ENCODE measurements around the gene PLEKHO2.

Gene PLEKHO2

DNA sequence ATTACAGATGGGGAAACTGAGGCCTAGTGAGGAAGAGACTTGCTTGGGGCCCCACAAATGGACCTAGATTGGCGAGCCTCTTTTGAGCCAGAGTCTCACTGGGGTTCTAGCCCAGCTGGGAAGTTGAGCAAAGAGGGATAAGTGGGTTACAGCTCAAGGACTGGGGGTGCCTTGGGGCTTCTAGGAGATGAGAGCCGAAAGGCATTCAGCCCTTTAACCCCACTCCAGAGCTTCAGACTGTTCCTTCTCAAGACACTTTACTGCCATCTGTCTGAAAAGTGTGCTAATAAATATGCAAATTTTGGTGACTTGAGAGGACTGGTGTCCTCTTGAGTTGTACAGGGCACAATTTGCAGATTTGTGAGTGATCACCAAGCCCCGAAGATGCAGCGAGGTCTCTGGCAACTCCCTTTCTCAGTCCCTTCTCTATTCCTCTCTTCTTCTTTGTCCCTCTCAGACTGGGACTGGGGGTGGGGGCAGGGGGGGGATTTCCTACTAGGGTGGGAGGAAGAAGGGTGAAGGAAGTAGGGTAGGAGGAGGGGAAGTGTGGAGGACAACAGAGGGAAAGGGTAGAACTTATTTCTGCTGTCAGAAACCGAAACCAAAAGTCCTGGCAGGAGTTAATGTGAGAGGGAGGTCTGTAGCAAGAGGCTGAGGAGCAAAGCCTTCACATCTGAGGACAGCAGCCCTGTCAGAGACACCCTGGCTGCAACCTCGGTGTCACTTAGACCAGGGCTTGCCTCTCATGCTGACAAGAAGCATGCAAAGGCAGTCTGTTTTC lies 53.8 kb downstream of the PLEKHO2 start:
- peak; percentile 35 for DNase-seq

DNA sequence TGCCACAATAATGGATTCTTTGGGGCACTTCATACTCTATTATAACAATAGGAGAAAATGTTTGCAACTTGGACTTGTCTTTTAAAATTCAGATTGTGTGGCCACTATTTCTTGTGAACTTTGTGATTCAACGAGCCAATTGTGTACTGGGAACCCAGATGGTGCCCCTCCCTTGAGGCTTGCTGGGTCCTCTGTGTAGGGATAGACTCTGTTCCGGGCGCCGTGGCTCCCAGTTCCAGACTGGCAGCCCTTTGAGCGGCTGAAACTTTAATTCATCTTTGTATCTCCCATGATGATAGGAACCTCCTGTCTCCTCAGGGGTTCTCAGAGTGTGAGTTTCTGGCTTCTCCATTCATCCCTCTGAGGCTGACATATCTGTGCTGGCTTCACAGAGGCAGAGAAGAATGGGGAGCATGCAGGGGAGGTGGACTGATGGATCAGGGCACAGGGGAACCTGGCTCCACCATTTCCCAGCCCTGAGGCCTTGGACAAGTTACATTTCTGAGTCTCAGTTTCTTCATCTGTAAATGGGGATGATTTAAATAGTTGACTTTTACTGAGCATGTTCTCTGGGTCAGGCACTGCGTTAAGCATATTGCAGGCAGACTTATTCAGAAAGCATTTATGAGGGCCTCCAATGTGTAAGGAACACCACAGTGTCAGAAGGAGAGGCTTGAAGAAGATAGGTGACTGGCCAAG lies 54.8 kb downstream of the PLEKHO2 start:
- no peak for DNase-seq

DNA sequence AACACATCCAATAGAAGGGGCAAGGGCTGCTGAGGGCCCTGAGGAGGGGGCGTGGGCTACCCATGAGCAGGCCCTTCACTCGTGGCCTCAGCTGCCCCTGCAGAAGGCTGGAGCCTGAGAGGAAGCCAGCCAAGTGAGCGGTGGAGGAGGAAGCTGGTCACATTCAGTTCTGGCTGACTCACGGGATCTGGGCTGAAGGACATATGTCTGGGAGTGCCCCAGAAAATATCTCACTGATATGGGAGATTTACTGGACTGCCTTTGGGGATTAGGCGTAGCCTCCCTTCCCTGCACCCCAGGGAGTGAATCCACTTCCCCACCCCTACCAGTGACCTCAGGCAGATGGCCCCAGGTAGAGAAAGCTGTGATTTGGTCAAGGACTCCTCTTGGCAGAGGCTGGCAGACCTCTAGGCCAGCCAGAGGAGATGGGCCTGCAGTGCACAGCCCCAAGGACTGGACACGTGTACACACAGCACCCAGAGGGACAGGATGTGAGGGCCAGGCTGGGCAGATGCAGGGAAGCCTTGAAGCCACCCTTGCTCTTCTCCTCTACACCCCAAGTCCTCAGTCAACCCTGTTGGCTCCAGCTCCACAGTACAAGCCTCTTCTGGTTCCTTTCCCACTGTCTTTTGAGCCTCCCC lies 55.8 kb downstream of the PLEKHO2 start:
- DNase-seq, result no peak

- DNase-seq, result no peak
Observed at GRCh38 chr15:64898406-64898805, 56.7 kb downstream of the PLEKHO2 start.

DNA sequence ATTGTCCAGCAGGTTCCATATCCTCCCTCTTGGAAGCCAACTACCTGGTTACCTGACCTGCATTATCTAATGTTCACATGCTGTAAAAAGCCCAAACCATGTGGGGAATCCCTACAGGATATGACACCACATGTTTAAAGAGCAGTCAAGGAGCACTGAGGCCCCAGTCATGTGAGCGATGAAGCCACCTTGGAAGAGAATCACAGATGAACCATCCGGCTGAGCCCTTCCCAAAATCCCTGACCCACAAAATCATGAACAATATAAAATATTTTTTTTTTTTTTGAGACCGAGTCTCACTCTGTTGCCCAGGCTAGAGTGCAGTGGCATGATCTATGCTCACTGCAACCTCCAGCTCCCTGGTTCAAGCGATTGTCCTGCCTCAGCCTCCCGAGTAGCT lies 59.4 kb downstream of the PLEKHO2 start:
- no peak for DNase-seq

DNA sequence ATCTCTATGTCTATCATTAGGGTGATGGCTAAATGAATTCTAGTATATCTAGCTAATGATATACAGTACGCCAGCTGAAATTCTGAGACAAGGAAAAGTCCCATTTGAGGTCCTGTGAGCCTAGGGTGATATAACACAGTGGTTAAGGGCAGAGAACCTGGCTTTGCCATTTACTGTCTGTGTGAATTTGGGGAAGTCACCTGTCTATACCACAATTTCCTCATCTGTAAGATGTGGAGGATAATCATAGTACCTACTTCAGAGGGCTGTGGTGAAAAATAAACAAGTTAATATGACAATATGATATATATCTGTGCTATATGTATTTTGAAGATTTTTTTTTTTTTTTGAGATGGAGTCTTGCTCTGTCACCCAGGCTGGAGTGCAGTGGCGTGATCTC lies 60.2 kb downstream of the PLEKHO2 start:
- DNase-seq, result no peak

GRCh38 chr15:64902863-64903262 lies 61.1 kb downstream of the PLEKHO2 start:
- no peak for DNase-seq

DNA sequence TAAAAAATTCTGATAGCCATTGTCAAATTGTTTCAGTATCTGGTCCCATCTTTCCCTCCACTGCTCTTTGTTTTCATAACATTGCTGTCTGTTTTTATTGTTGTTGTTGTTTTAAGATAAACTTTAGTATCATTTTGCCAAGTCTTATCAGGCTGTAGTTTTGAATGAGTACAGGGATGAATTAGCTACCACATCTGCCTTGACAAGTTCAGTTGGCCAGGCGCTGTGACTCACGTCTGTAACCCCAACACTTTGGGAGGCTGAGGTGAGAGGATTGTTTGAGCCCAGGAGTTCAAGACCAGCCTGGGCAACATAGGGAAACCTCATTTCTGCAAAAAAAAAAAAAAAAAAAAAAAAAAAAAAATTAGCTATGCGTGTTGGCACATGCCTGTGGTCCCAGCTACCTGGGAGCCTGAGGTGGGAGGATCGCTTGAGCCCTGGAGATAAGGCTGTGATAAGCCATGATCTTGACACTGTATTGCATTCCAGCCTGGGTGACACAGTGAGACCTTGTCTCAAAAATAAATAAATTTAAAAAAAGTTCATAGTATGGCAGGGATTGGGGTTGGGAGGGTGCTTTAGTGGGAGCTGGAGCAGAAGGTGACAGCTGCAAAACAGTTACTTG lies 61.7 kb downstream of the PLEKHO2 start:
- no peak for DNase-seq

GRCh38 chr15:64904189-64904588 lies 62.5 kb downstream of the PLEKHO2 start:
- DNase-seq, result no peak

DNA sequence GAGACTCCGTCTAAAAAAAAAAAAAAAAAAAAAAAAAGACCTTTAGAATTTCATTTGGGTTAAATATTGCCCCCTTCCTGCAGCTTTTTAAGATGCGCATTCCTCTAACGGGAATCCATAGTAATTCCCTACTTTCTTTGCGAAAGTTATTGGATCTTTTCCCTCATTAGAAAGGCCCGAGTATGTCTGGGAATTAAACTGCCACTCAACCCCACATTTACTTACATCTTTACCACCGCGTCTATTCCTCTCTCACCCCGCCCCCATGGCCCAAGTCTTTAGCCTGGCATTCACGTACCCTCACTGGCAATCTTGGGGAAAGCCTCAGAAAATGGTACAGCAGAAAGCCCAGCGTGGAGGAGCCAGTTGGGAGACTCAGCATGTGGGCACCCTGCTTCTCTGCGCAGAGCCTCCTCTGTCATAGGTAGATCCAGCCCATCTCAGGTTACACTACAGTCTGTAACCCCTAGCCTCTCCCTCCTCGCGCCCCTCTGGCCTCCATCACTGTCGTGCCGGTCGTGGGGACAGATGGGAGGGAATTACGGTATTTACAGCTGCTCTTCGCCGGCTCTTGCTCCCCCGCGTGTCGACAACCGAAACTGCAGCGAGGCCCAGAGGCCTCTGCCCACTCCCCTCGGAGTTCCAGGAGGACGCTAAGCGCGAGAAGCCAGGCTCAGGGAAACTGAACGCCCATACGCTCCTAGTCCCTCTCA lies 63.6 kb downstream of the PLEKHO2 start:
- peak; percentile 95 for DNase-seq

GRCh38 chr15:64905941-64906340 lies 64.2 kb downstream of the PLEKHO2 start:
- no peak for DNase-seq

DNA sequence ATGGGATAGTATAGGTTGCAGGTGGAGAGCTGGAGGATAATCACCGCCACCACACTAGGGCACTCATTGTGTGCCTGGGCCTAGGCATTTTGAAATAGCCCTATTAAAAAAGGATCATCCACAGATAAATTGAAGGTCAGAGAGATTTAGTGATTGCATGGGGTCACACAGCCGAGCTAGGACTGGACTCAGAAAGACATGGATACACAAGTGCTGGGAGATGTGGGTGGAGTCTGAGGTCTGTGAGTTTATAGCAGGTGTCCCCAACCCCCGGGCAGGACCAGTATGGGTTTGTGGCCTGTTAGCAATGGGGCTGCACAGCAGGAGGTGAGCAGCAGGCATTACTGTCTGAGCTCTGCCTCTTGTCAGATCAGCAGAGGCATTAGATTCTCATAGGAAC lies 64.7 kb downstream of the PLEKHO2 start:
- DNase-seq, result no peak

DNA sequence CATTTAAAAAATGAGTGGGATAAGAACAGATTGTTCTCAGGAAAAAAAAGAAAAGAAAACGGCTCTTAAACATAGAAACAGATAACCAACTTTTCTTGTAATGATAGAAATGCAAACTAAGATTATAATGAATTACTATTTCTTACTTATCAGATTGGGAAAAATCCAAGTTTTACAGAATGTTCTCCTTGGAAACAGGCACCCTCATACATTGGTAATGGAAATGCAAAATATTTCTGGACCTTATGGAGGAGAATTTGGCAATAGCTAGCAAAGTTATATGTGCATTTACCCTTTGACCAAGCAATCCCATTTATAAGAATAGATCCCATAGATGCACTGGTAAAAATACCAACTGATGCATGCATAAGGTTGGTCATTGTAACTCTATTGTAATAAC lies 66.3 kb downstream of the PLEKHO2 start:
- DNase-seq, result no peak

DNA sequence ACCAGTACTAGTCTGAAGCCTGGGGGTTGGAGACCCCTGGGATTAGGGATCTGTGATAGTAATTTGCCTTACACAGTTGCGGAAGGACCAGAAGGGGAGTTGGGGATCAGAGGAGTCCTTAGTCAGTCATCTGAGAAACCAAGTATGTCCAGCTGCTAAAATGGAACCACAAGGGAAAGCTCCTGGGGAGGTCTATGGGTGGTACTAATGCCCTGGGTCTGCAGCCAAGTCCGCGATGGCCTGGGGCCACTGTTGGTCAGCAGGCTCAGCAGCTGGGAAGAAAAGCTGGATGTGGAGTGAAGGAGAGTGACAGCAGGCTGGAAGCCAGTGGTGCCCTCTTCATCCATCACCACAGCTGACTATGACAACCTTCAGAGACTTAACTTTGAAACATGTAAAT lies 67.8 kb downstream of the PLEKHO2 start:
- no peak for DNase-seq

DNA sequence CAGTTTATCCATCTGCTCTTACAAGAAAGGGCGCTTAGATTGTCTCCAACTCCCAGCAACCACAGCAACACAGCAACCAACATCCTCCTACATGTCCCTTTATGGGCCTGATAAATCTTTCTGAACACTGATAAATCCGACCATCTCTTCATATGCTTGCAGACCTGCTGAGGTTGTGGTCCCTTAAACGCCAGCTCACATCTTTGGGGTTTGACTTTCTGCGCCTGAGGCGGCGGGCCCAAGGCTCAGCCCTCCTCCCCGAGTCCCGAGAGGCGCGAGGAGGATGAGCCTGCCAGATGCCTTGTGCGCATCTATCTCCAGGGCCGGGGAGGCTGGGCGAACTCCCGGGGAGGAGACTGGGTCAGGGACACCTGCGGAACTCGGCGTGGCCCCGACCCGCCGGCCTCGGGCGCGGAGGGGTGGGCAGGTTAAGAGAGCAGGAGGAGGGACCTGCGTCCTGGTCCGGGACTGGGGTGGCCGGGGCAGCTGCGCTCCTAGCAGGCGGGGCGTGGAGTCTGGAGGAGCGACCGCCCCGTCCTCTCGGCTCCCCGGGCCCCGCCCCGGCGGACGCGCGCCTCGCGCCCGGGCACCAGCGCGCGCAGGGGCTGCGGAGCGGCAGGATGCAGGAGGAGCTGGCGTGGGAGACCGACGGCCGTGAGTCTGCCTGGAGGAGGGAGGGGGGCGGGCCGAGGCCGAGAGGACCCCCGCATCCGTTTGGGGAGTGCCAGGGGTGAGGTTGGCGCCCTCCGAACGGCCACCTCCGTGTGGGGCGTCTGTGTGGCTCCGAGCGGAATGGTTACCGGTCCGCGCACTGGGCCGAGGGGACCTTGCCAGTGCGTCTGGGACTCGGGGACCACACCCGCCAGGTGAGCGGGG lies 69.8 kb downstream of the PLEKHO2 start, which contains the start of gene ANKDD1A:
ANKDD1A (plus strand) TSS at position 592 of the 876 bp plus-strand sequence; CDS start at position 621, 29 bp downstream.
- peak; percentile 24 for DNase-seq

DNA sequence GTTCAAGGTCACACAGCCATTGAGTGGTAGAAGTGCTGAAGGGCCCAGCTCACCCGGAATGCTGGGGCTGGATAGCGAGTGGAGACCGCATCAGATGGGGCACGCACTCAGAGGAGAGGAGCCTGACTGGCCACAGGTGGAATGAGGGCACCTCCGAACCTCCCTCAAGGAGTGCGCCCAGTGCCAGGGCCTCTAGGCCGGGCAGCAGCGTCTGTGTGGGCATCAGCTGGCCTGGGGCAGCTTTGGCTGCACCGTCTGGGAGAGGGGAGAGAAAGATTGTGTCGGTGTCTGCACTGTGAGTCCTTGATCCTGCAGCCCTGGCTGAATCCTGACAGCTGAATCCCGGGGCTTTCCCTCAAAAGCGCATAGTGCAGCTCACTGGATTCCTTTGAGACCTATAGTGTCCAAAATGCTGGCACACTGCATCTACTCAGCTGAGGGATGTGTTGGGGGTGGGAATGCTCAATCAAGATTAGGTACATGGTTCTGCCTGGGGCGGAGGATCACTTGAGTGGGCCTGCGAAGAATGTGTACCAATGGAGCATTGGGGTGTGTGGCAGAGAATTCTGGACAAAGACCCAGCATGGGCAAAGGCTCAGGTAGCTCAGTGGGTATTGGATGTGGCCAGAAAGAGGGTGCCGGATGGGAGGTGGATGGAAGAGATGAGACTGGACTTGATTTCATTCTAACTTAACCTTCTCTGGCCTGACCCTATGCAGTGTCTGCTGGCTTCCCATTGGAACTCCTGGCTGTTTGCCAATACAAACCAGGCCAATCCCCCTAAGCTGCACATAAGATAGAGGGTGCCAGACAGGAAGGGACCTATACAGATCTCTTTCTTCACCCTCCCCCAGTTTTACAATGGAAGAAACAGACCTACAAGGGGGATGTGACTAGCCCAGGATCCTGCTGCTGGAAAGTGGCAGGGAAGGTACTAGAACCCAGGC lies 70.9 kb downstream of the PLEKHO2 start:
- no peak for DNase-seq

DNA sequence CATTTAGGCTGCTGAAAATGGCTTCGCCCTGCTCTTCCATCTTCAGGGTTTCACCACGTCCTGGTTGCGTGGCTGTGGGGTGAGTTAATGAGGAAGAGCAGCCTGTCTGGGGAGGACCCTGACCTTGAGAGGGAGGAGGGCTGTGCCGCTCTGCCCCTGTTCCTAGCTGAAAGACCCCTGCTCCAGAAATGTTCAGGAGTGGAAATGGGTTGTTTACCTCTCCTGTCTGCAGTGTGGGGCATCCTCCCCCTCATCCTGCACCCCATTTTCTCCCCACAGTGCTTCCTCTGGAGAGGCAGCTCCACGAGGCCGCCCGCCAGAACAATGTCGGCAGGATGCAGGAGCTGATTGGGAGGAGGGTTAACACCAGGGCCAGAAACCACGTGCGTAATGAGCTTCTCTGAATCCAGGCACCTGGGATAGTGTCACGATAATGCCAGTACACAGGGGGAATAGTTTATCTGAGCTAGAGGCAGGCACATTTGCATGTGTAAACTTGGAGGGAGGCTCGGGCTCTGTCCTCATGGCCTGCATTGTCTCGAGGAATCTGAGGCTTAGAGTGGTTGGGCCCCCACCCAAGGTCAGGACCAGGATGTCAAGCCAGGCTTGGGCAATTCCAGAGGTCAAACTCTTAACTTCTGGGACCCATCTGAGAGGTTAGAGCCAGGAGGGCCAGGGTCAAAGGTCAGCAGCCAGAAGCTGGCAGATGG lies 74.0 kb downstream of the PLEKHO2 start:
- DNase-seq, result no peak

GRCh38 chr15:64916365-64916764 lies 74.7 kb downstream of the PLEKHO2 start:
- DNase-seq, result no peak

- no peak for DNase-seq
Observed at GRCh38 chr15:64917211-64917610, 75.5 kb downstream of the PLEKHO2 start.

Data from NCI-H524 treated with DMSO at 0.1 percent for 48 hours (cell line).